ENCODE results near the gene KLHDC9. TPM values are rescaled to one million over a fixed set of nuclear protein-coding genes. Genes with fewer than 3 reads are reported as not detected.
A peak's percentile ranks its signal among the peaks of the same experiment; 100 is the strongest.

Gene KLHDC9
- total and polyA plus RNA-seq, 2 of the 13 experiments (the other 11 are each of a cell fraction or from before 2014, with no cell fraction given): 2.9 TPM

DNA sequence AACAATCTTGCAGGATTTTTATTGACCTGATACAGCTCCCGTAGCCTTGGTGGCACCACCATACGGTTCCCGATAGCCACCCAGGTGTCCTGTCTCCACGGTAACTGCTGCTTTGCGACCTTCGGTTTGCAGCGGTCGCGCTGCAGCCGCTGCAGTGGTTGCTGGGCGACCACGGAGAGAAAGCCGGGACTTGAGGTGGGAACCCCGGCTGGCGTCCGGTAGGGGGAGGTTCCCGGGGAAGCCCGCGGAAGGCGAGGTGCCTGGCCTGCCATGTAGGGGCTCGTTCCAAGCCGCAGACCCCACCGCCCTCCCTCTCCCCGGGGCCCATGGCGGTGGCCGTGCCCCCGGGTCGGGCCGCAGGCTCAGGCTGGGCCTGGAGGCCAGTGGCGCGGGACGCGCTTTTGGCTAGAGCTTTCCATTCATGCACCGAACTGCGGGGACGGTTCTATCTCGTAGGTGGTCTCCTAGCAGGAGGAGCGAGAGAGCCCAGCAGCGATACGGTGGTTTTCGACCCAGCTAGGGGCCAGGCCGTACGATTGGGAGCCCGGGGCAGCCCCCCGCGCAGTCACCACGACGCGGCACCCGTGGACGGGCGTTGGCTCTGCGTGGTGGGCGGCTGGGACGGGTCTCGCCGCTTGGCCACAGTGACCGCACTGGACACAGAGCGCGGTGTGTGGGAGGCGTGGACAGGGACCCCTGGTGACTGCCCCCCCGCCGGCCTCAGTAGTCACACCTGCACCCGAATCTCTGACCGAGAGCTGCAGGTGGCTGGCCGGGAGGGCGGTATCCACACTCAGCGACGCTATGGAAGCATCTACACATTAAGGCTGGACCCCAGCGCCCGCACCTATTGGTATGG is at the start of gene KLHDC9 (continued):
- TF ChIP-seq, protein P1, sequence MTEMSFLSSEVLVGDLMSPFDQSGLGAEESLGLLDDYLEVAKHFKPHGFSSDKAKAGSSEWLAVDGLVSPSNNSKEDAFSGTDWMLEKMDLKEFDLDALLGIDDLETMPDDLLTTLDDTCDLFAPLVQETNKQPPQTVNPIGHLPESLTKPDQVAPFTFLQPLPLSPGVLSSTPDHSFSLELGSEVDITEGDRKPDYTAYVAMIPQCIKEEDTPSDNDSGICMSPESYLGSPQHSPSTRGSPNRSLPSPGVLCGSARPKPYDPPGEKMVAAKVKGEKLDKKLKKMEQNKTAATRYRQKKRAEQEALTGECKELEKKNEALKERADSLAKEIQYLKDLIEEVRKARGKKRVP (CRISPR knock-in tag; IDR thresholded peaks at IDR 0.05): no peak
- TF ChIP-seq, protein P2, sequence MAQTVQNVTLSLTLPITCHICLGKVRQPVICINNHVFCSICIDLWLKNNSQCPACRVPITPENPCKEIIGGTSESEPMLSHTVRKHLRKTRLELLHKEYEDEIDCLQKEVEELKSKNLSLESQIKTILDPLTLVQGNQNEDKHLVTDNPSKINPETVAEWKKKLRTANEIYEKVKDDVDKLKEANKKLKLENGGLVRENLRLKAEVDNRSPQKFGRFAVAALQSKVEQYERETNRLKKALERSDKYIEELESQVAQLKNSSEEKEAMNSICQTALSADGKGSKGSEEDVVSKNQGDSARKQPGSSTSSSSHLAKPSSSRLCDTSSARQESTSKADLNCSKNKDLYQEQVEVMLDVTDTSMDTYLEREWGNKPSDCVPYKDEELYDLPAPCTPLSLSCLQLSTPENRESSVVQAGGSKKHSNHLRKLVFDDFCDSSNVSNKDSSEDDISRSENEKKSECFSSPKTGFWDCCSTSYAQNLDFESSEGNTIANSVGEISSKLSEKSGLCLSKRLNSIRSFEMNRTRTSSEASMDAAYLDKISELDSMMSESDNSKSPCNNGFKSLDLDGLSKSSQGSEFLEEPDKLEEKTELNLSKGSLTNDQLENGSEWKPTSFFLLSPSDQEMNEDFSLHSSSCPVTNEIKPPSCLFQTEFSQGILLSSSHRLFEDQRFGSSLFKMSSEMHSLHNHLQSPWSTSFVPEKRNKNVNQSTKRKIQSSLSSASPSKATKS (CRISPR knock-in tag; IDR thresholded peaks at IDR 0.05): no peak
- TF ChIP-seq HNRNPLL (IDR thresholded peaks at IDR 0.05; ENCODE audit: low read depth, low read length, poor library complexity, severe bottlenecking) (peak; percentile 91), JDP2 (CRISPR knock-in tag; IDR thresholded peaks at IDR 0.05; ENCODE audit: borderline replicate concordance) (no peak), ZNF547 (CRISPR knock-in tag; IDR thresholded peaks at IDR 0.05) (0 out of 2 replicates have a peak, but pooled peaks have one; percentile 33), KLF6 (CRISPR knock-in tag; IDR thresholded peaks at IDR 0.05) (no peak), ZNF563 (CRISPR knock-in tag; IDR thresholded peaks at IDR 0.05) (0 out of 2 replicates have a peak, but pooled peaks have one; percentile 19), ZBTB3 (CRISPR knock-in tag; IDR thresholded peaks at IDR 0.05; ENCODE audit: borderline replicate concordance, low read depth) (no peak), ZSCAN20 (CRISPR knock-in tag; IDR thresholded peaks at IDR 0.05; ENCODE audit: borderline replicate concordance) (peak; percentile 43; the same call in 1 of the 2 replicates), ZMYM4 (CRISPR knock-in tag; IDR thresholded peaks at IDR 0.05) (0 out of 2 replicates have a peak, but pooled peaks have one; percentile 7)
- TF ChIP-seq, protein P3, sequence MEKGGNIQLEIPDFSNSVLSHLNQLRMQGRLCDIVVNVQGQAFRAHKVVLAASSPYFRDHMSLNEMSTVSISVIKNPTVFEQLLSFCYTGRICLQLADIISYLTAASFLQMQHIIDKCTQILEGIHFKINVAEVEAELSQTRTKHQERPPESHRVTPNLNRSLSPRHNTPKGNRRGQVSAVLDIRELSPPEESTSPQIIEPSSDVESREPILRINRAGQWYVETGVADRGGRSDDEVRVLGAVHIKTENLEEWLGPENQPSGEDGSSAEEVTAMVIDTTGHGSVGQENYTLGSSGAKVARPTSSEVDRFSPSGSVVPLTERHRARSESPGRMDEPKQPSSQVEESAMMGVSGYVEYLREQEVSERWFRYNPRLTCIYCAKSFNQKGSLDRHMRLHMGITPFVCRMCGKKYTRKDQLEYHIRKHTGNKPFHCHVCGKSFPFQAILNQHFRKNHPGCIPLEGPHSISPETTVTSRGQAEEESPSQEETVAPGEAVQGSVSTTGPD (CRISPR knock-in tag; IDR thresholded peaks at IDR 0.05): no peak
- TF ChIP-seq, protein P4, sequence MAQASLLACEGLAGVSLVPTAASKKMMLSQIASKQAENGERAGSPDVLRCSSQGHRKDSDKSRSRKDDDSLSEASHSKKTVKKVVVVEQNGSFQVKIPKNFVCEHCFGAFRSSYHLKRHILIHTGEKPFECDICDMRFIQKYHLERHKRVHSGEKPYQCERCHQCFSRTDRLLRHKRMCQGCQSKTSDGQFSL (CRISPR knock-in tag; IDR thresholded peaks at IDR 0.05): 0 out of 2 replicates have a peak, but pooled peaks have one; percentile 32
- TF ChIP-seq, protein P5, sequence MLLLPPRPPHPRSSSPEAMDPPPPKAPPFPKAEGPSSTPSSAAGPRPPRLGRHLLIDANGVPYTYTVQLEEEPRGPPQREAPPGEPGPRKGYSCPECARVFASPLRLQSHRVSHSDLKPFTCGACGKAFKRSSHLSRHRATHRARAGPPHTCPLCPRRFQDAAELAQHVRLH (CRISPR knock-in tag; IDR thresholded peaks at IDR 0.05; ENCODE audit: borderline replicate concordance, low read depth): 0 out of 2 replicates have a peak, but pooled peaks have one; percentile 50
- TF ChIP-seq, protein P6, sequence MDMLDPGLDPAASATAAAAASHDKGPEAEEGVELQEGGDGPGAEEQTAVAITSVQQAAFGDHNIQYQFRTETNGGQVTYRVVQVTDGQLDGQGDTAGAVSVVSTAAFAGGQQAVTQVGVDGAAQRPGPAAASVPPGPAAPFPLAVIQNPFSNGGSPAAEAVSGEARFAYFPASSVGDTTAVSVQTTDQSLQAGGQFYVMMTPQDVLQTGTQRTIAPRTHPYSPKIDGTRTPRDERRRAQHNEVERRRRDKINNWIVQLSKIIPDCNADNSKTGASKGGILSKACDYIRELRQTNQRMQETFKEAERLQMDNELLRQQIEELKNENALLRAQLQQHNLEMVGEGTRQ (IDR thresholded peaks at IDR 0.05; ENCODE audit: low read depth, low read length): no peak
- TF ChIP-seq, protein P6 (CRISPR knock-in tag; IDR thresholded peaks at IDR 0.05; ENCODE audit: borderline replicate concordance): no peak
- TF ChIP-seq, protein P7, sequence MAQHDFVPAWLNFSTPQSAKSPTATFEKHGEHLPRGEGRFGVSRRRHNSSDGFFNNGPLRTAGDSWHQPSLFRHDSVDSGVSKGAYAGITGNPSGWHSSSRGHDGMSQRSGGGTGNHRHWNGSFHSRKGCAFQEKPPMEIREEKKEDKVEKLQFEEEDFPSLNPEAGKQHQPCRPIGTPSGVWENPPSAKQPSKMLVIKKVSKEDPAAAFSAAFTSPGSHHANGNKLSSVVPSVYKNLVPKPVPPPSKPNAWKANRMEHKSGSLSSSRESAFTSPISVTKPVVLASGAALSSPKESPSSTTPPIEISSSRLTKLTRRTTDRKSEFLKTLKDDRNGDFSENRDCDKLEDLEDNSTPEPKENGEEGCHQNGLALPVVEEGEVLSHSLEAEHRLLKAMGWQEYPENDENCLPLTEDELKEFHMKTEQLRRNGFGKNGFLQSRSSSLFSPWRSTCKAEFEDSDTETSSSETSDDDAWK (CRISPR knock-in tag; IDR thresholded peaks at IDR 0.05): no peak
- TF ChIP-seq, protein P8, sequence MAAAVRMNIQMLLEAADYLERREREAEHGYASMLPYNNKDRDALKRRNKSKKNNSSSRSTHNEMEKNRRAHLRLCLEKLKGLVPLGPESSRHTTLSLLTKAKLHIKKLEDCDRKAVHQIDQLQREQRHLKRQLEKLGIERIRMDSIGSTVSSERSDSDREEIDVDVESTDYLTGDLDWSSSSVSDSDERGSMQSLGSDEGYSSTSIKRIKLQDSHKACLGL (CRISPR knock-in tag; IDR thresholded peaks at IDR 0.05): no peak

All from HepG2 (cell line).